ENCODE results near the gene MAP2K1. TPM values are rescaled to one million over a fixed set of nuclear protein-coding genes. Genes with fewer than 3 reads are reported as not detected.

Gene MAP2K1
- total RNA-seq, 4 donors from 2014 or later, result 29.0 to 53.4 (median 45.3) TPM

DNA sequence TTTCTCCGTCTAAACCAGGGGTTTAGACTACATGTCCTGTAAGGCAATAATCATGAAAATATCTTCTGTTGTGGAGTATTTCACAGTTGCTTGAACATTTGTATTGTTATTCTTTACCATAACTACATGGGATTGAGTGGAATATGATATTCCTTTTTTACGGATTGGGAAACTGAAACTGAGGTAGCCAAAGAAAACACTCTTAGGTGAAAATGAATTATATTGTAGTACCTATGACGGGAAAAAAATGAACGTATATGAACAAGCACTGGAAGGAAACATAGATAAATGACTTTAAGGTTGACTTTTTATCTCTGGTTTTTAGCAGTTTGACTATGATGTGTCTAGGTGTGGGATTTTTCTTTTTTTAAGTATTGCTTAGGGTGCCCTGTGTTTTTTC lies 35.6 kb downstream of the MAP2K1 start:
- Histone ChIP-seq H3K36me3 (no peaks in the 10 kb centered on the region), H3K4me1 (no peaks in the 10 kb centered on the region), H3K9me3 (no peaks in the 10 kb centered on the region), H3K4me3 (no peak overlapping the region), H3K27ac (no peak overlapping the region), H3K27me3 (no peaks in the 10 kb centered on the region)
- intact Hi-C loops (cut with DNase I), result no loop called here
- 84 to 90% methylated on average over 4 of the region's 4 CpGs for WGBS, 2 donors
- TF ChIP-seq, protein P1, sequence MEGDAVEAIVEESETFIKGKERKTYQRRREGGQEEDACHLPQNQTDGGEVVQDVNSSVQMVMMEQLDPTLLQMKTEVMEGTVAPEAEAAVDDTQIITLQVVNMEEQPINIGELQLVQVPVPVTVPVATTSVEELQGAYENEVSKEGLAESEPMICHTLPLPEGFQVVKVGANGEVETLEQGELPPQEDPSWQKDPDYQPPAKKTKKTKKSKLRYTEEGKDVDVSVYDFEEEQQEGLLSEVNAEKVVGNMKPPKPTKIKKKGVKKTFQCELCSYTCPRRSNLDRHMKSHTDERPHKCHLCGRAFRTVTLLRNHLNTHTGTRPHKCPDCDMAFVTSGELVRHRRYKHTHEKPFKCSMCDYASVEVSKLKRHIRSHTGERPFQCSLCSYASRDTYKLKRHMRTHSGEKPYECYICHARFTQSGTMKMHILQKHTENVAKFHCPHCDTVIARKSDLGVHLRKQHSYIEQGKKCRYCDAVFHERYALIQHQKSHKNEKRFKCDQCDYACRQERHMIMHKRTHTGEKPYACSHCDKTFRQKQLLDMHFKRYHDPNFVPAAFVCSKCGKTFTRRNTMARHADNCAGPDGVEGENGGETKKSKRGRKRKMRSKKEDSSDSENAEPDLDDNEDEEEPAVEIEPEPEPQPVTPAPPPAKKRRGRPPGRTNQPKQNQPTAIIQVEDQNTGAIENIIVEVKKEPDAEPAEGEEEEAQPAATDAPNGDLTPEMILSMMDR (IDR thresholded peaks at IDR 0.05), result no peak
- no peak for TF ChIP-seq POLR2A (IDR thresholded peaks at IDR 0.05)
- DNase-seq, result no peak

DNA sequence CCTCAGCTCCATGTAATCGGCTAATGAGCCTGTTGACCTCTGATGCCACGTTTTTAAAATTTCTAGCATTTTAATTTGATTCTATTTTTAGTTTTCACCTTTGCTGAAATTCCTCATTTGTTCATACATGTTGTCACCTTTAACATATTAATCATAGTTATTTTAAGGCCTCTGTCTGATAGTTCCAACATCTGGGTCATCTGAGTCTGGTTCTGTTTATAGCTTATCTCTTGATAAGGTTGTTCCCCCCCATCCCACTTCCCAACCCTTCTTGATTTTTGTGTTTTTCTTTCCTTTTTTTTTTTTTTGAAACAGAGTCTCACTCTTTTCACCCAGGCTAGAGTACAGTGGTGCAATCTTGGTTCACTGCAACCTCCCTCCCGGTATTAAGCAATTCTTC lies 36.4 kb downstream of the MAP2K1 start:
- DNase-seq, result no peak
- Histone ChIP-seq H3K27me3 (no peaks in the 10 kb centered on the region), H3K4me3 (no peak overlapping the region), H3K9me3 (no peaks in the 10 kb centered on the region), H3K36me3 (no peaks in the 10 kb centered on the region), H3K27ac (no peak overlapping the region), H3K4me1 (no peaks in the 10 kb centered on the region)
- TF ChIP-seq POLR2A (IDR thresholded peaks at IDR 0.05), result no peak
- 81 to 82% methylated on average over 3 of the region's 3 CpGs for WGBS, 2 donors
- intact Hi-C loops (cut with DNase I), result no loop called here

DNA sequence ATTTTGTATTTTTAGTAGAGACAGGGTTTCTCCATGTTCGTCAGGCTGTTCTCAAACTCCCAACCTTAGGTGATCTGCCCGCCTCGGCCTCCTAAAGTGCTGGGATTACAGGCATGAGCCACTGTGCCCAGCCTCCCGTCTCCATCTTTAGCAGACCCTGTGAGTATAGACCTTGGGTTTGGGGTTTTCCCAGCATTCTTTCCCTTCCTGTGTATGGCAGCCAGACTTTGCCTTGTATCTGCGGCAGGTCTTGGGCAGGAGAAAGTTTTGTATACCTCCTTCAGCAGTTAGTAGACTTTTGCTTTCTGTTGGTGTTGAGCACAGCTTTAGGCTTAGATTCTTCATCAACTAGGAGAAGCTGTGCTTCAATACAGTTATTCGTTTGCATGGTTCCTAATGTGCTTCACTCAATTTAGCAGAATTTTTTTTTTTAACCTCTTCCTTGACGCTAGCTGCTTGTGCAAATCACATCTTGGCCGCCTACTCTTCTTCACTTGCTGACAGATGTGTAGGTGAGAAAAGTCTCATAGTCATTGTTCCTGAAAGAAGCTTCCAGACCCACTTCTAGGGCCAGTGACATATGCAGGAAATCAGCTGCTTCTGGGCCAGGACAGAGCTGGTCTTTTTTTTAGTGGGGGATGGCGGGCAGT lies 38.4 kb downstream of the MAP2K1 start:
- no peak for DNase-seq
- H3K27me3 ChIP-seq, result no peaks in the 10 kb centered on the region
- no peaks in the 10 kb centered on the region for H3K36me3 ChIP-seq
- H3K27ac ChIP-seq, result no peak overlapping the region
- intact Hi-C loops (cut with DNase I), result no loop called here
- H3K9me3 ChIP-seq, result no peaks in the 10 kb centered on the region
- H3K4me1 ChIP-seq, result no peaks in the 10 kb centered on the region
- no peak for TF ChIP-seq POLR2A (IDR thresholded peaks at IDR 0.05)
- TF ChIP-seq, protein P1 (IDR thresholded peaks at IDR 0.05), result no peak
- no peak overlapping the region for H3K4me3 ChIP-seq
- 83 to 94% methylated on average over 9 of the region's 9 CpGs for WGBS, 2 donors

DNA sequence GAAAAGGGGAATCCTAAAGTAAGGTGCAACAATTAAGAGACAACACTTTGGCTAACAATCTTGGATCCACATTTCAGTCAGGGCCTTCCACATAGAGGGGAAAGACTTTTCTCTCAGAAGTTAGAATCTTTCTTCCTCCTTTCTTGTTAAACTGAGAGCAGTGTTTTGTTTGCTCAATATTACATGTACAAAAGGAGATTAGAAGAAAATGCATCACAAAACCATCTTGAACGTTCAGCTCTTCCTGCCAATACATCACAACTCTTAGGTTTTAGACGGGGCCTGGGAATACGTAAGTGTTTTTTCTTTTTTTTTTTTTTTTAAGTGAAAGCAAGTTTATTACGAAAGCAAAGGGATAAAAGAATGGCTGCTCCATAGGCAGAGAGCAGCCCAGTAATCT lies 39.1 kb downstream of the MAP2K1 start:
- TF ChIP-seq POLR2A (IDR thresholded peaks at IDR 0.05), result no peak
- TF ChIP-seq, protein P1 (IDR thresholded peaks at IDR 0.05), result no peak
- DNase-seq, result no peak
- Histone ChIP-seq H3K36me3 (no peaks in the 10 kb centered on the region), H3K4me1 (no peaks in the 10 kb centered on the region), H3K27ac (no peak overlapping the region), H3K27me3 (no peaks in the 10 kb centered on the region), H3K9me3 (no peaks in the 10 kb centered on the region), H3K4me3 (no peak overlapping the region)
- intact Hi-C loops (cut with DNase I), result no loop called here
- 65 to 76% methylated on average over 4 of the region's 4 CpGs for WGBS, 2 donors

DNA sequence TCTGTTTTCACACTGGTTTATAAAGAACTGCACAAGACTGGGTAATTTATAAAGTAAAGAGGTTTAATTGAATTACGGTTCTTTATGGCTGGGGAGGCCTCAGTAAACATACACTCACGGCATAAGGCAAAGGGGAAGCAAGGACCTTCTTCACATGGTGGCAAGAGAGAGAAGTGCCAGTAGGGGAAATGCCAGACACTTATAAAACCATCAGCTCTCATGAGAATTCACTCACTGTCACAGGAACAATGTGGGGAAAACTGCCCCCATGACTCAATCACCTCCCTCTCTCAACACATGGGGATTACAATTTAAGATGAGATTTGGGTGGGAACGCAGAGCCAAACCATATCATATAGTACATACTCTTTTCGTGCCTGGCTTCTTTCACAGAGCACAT lies 42.4 kb downstream of the MAP2K1 start:
- Histone ChIP-seq H3K27me3 (no peaks in the 10 kb centered on the region), H3K4me3 (no peak overlapping the region), H3K36me3 (no peaks in the 10 kb centered on the region), H3K27ac (no peak overlapping the region), H3K4me1 (no peaks in the 10 kb centered on the region), H3K9me3 (no peaks in the 10 kb centered on the region)
- DNase-seq, result no peak
- 82 to 86% methylated on average over 4 of the region's 4 CpGs for WGBS, 2 donors
- intact Hi-C loops (cut with DNase I), result no loop called here
- TF ChIP-seq POLR2A (IDR thresholded peaks at IDR 0.05), result no peak
- TF ChIP-seq, protein P1 (IDR thresholded peaks at IDR 0.05), result no peak

DNA sequence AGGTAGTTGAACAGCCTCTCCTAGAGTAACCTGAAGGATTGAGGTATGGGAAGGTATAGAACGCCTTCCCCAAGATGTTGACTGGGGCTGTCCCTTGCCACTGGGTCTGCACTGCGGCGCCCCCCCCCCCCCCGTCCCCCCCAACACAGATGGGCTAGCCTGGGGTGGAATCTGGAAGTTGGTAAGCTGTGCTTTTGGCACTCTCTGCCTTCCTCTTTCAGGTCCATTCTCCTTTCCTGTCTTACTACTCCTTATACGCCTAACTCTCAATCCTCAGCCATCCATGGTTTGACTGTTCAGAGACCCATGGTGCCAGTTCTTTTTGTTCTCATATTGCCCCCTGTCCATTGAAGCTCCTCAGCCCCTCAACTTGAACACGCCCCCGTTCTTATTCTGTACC lies 42.8 kb downstream of the MAP2K1 start:
- no peak overlapping the region for H3K27ac ChIP-seq
- intact Hi-C loops (cut with DNase I), result no loop called here
- H3K9me3 ChIP-seq, result no peaks in the 10 kb centered on the region
- no peak for TF ChIP-seq POLR2A (IDR thresholded peaks at IDR 0.05)
- TF ChIP-seq, protein P1 (IDR thresholded peaks at IDR 0.05), result no peak
- no peak overlapping the region for H3K4me3 ChIP-seq
- 88 to 91% methylated on average over 4 to 6 of the region's 7 CpGs for WGBS, 2 donors
- no peaks in the 10 kb centered on the region for H3K4me1 ChIP-seq
- no peaks in the 10 kb centered on the region for H3K27me3 ChIP-seq
- no peaks in the 10 kb centered on the region for H3K36me3 ChIP-seq
- no peak for DNase-seq
